MM.1S (cell line): ENCODE results near the gene GSTT2B.
"Not testable (repeated sequence)": the region's sequence is repeated elsewhere in the genome, so short reads cannot be mapped to it uniquely, and the experiment has no call there.

Experiments used
- DNase-seq: peaks from one replicate; pipeline ENCODE4 v3.0.0-alpha.2; 2015
- H2AFZ ChIP-seq: fragments of 300-600 bp; sonication (generic); 2 replicates; pipeline ENCODE4 v1.6.0; 2016; ENCODE audit warnings: antibody characterized with exemption, low read length
- H3F3A ChIP-seq: fragments of 300-600 bp; sonication (generic); 2 replicates; pipeline ENCODE4 v1.6.1; 2016; ENCODE audit warnings: mild to moderate bottlenecking, antibody characterized with exemption, low read length, moderate library complexity, mixed read lengths; ENCODE audit not compliant: insufficient read depth
- H3K27ac ChIP-seq: fragments of 300-600 bp; sonication (generic); 2 replicates; pipeline ENCODE4 v1.5.1; 2016; ENCODE audit warnings: mild to moderate bottlenecking, low read length
- H3K27me3 ChIP-seq: fragments of 300-600 bp; sonication (generic); replicated peaks from 2 replicates; pipeline ENCODE4 v1.6.0; 2016; ENCODE audit warnings: low read length; ENCODE audit not compliant: insufficient read depth
- H3K36me3 ChIP-seq: fragments of 300-600 bp; sonication (generic); replicated peaks from 2 replicates; pipeline ENCODE4 v1.6.1; 2016; ENCODE audit warnings: mild to moderate bottlenecking, low read length, mixed read lengths; ENCODE audit not compliant: insufficient read depth
- H3K4me1 ChIP-seq: fragments of 300-600 bp; sonication (generic); 2 replicates; pipeline ENCODE4 v1.6.1; 2016; ENCODE audit warnings: low read length, mixed read lengths
- H3K4me2 ChIP-seq: fragments of 300-600 bp; sonication (generic); 2 replicates; pipeline ENCODE4 v1.6.0; 2016; ENCODE audit warnings: low read depth, low read length
- H3K4me3 ChIP-seq: fragments of 300-600 bp; sonication (generic); 2 replicates; pipeline ENCODE4 v1.5.1; 2016; ENCODE audit warnings: low read length, mixed read lengths
- H3K79me2 ChIP-seq: fragments of 300-600 bp; sonication (generic); 2 replicates; pipeline ENCODE4 v1.6.1; 2016; ENCODE audit warnings: mixed run types, low read length, mixed read lengths
- H3K9ac ChIP-seq: fragments of 300-600 bp; sonication (generic); 2 replicates; pipeline ENCODE4 v1.6.1; 2016; ENCODE audit warnings: low read length, mixed read lengths
- H3K9me2 ChIP-seq: fragments of 300-600 bp; sonication (generic); replicated peaks from 2 replicates; pipeline ENCODE4 v1.6.1; 2016; ENCODE audit warnings: mild to moderate bottlenecking, low read length, mixed read lengths; ENCODE audit not compliant: insufficient read depth
- H3K9me3 ChIP-seq: fragments of 300-600 bp; sonication (generic); replicated peaks from 2 replicates; pipeline ENCODE4 v1.6.1; 2016; ENCODE audit warnings: mild to moderate bottlenecking, low read length, mixed read lengths; ENCODE audit not compliant: insufficient read depth
- H4K20me1 ChIP-seq: fragments of 300-600 bp; sonication (generic); 2 replicates; pipeline ENCODE4 v1.6.1; 2016; ENCODE audit warnings: mild to moderate bottlenecking, low read length, moderate library complexity, mixed read lengths; ENCODE audit not compliant: insufficient read depth
- EZH2 ChIP-seq: fragments of 300-600 bp; sonication (generic); optimal IDR thresholded peaks from 2 replicates; pipeline ENCODE3; 2017; ENCODE audit warnings: low read depth, mild to moderate bottlenecking, antibody characterized with exemption, low read length, mixed read lengths
- EZH2phosphoT487 ChIP-seq: fragments of 300-600 bp; sonication (generic); IDR thresholded peaks from 2 replicates; pipeline ENCODE4 v1.6.1; 2018; ENCODE audit warnings: antibody characterized with exemption, low read length
- TF ChIP-seq, protein P1 (sequence below): fragments of 300-600 bp; sonication (generic); IDR thresholded peaks from 2 replicates; pipeline ENCODE4 v1.5.1; 2016; ENCODE audit warnings: antibody characterized with exemption, low read length, mixed read lengths

GSTT2B gene

DNA sequence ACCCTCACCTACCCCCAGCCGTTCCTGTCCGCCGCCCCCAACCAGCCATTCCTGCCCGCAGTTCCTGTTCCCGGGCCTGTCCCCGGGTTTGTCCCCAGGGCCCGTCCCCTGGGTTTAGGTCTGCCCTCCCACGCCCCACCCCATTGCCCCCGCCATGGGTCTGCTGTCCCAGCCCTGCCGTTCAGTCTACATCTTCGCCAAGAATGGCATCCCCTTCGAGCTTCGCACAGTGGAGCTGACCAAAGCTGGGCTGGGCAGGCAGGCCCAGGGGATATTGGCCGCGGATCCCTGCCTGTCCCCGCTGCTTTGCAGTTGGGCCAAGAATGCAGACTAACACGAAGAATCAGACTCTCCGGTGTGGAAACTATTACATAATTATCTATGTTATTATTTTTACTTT is 11.2 kb downstream of the GSTT2B start:
- not testable (repeated sequence) for H4K20me1 ChIP-seq, H3K9me2 ChIP-seq, H3K27ac ChIP-seq, H3K4me2 ChIP-seq, H3K4me1 ChIP-seq, DNase-seq, H3K27me3 ChIP-seq, H3K79me2 ChIP-seq, H3K36me3 ChIP-seq, H3K4me3 ChIP-seq, H3K9ac ChIP-seq, H3F3A ChIP-seq, H2AFZ ChIP-seq, H3K9me3 ChIP-seq

DNA sequence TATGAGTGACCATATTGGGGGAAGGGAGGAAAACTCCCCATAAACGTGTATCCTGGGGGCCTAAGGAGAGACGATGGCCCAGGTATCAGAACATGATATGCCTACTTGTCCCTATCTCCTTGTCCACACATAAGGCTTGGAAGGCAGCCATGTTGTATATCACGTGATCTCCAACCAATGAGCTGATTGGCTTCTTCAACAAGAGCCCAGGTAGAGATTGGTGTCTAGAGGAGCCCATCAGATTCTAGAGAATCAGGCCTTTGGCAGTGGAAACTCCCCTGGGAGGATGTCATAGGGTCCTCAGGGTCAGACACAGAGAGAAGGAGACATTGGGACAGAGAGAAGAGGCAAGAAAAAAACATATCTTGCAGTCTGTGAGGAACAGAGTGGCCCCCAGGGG is 13.6 kb downstream of the GSTT2B start:
- not testable (repeated sequence) for H2AFZ ChIP-seq, H3K9ac ChIP-seq, H3K27me3 ChIP-seq, H3K4me2 ChIP-seq, H3K4me3 ChIP-seq, DNase-seq, H3F3A ChIP-seq, H3K9me3 ChIP-seq, H3K4me1 ChIP-seq, H3K36me3 ChIP-seq, H3K79me2 ChIP-seq, H3K9me2 ChIP-seq, H4K20me1 ChIP-seq, H3K27ac ChIP-seq

DNA sequence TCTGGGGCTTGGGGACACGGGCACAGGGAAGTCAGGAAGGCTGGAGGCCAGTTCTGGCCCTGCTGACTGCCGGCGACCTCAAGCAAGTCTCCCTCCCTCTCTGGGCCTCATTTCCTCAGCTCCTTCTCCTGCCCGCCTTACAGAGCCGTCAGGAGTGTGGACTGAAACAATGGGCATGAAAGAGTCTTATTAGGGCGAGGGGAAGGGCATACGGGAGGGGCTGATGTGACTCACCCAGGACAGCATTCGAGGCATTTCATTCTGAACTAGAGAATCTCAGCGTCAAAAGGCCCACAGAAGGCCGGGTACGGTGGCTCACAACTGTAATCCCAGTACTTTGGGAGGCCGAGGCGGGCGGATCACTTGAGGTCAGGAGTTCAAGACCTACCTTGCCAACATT is 20.8 kb downstream of the GSTT2B start:
- DNase-seq, H3K79me2 ChIP-seq, H3K4me2 ChIP-seq, H2AFZ ChIP-seq, H3K36me3 ChIP-seq, H3K27me3 ChIP-seq, H4K20me1 ChIP-seq, H3K9ac ChIP-seq, H3K27ac ChIP-seq, H3K4me1 ChIP-seq, H3F3A ChIP-seq, H3K4me3 ChIP-seq, H3K9me3 ChIP-seq, H3K9me2 ChIP-seq: not testable (repeated sequence)

DNA sequence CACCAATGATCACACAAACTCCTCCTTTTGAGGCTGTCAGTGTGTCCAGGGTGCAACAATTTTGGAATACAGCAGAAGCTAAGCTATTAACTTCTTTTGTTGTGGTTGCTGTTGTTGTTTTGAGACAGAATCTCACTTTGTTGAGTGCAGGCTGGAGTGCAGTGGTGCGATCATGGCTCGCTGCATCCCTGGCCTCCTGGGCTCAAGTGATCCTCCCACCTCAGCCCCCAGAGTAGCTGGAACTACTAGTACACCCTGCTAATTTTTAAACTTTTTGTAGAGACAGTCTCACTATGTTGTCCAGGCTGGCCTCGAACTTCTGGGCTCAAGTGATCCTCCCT is 22.0 kb downstream of the GSTT2B start:
- no peak for DNase-seq
- Histone ChIP-seq H3K36me3 (no peaks in the 10 kb centered on the region), H3K27me3 (no peaks in the 10 kb centered on the region), H3K9me2 (no peaks in the 10 kb centered on the region), H3K4me3 (no peak overlapping the region), H3K27ac (no peak overlapping the region), H3K9me3 (no peaks in the 10 kb centered on the region), H4K20me1 (no peaks in the 10 kb centered on the region), H3K79me2 (no peaks in the 10 kb centered on the region), H3K4me2 (no peak overlapping the region), H3K9ac (no peak overlapping the region), H3F3A (no peaks in the 10 kb centered on the region), H3K4me1 (no peaks in the 10 kb centered on the region), H2AFZ (no peak overlapping the region)
- TF ChIP-seq, protein P1, sequence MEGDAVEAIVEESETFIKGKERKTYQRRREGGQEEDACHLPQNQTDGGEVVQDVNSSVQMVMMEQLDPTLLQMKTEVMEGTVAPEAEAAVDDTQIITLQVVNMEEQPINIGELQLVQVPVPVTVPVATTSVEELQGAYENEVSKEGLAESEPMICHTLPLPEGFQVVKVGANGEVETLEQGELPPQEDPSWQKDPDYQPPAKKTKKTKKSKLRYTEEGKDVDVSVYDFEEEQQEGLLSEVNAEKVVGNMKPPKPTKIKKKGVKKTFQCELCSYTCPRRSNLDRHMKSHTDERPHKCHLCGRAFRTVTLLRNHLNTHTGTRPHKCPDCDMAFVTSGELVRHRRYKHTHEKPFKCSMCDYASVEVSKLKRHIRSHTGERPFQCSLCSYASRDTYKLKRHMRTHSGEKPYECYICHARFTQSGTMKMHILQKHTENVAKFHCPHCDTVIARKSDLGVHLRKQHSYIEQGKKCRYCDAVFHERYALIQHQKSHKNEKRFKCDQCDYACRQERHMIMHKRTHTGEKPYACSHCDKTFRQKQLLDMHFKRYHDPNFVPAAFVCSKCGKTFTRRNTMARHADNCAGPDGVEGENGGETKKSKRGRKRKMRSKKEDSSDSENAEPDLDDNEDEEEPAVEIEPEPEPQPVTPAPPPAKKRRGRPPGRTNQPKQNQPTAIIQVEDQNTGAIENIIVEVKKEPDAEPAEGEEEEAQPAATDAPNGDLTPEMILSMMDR = no peak
- TF ChIP-seq EZH2phosphoT487 (no peak), EZH2 (no peak)

DNA sequence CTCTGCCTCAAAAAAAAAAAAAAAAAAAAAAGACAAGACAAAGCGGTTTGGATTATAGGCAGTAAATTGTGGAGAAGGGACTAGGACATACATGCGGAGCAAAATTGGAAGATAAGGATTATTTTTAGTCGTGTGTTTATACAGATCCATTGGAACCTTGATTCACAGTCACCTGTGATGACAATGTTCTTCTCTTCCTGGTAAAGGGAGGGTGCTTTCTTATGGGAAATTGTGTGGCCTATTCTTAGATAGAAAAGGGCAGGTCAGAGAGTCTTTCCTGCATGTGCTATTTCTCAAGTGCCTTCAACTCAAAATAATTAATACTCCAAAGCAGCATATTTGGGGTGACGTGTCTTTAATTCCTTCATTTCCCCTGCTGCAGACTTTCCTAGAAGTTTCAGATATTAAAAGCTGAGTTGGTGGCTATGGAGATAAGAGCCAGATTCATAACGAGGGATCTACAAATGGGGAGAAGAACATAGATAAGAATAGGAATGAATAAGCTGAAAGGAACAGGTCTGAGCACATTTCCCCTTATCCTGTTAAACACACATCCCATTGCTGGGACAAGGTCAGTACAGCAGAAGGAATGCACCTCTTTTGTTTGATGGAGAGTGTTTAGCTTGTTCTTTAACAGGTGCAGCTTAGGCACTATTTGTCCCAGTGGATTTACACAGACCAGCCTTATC is 22.5 kb downstream of the GSTT2B start:
- Histone ChIP-seq H3K9me3 (no peaks in the 10 kb centered on the region), H3K9ac (no peak overlapping the region), H3K79me2 (no peaks in the 10 kb centered on the region), H3K27ac (no peak overlapping the region), H2AFZ (no peak overlapping the region), H3K4me1 (no peaks in the 10 kb centered on the region), H3K4me3 (no peak overlapping the region), H3K9me2 (no peaks in the 10 kb centered on the region), H3F3A (no peaks in the 10 kb centered on the region), H3K27me3 (no peaks in the 10 kb centered on the region), H4K20me1 (no peaks in the 10 kb centered on the region), H3K36me3 (no peaks in the 10 kb centered on the region), H3K4me2 (no peak overlapping the region)
- no peak for DNase-seq
- TF ChIP-seq, protein P1 = no peak
- TF ChIP-seq EZH2 (no peak), EZH2phosphoT487 (no peak)
